ENCODE measurements around the gene RPLP1.
"Not testable (repeated sequence)": the region's sequence is repeated elsewhere in the genome, so short reads cannot be mapped to it uniquely, and the experiment has no call there.

RPLP1 gene

DNA sequence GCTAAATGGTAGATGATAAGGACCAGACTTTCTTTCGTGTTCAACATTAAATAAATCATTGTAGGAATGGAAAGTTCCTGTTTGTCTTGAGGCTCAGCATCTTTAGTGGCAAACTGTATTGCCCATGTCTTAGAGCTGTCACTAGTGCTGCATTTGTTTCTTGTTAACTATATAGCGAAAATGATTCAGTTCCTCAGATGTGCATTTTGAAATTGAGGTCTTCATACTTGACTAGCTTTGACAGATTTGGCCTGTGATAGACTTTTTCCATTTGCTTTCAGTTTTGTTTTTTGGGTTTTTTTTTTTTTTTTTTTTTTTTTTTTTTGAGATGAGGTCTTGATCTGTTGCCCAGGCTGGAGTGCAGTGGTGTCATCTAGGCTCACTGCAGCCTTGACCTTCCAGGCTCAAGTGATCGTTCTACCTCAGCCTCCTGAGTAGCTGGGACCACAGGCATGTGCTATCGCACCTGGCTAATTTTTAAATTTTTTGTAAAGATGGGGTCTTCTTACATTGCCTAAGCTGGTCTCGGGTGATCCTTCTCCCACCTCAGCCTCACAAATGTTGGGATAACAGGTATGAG is 9.5 kb upstream of the RPLP1 start:
- Histone ChIP-seq H2AFZ (no peak overlapping the region), H3K9me3 (ENCODE audit: control insufficient read depth, low read length) (no peaks in the 10 kb centered on the region), H3K79me2 (no peaks in the 10 kb centered on the region), H3K4me2 (ENCODE audit: low read length) (no peak overlapping the region), H3K36me3 (ENCODE audit: control insufficient read depth, insufficient read depth, low read length) (no peaks in the 10 kb centered on the region), H3K27me3 (ENCODE audit: control insufficient read depth, insufficient read depth, low read length) (no peaks in the 10 kb centered on the region), H3K4me3 (ENCODE audit: low read depth, low read length) (no peak overlapping the region), H3K27ac (no peak overlapping the region), H3K4me1 (no peaks in the 10 kb centered on the region), H3K9ac (no peak overlapping the region)
- TF ChIP-seq, protein P1, sequence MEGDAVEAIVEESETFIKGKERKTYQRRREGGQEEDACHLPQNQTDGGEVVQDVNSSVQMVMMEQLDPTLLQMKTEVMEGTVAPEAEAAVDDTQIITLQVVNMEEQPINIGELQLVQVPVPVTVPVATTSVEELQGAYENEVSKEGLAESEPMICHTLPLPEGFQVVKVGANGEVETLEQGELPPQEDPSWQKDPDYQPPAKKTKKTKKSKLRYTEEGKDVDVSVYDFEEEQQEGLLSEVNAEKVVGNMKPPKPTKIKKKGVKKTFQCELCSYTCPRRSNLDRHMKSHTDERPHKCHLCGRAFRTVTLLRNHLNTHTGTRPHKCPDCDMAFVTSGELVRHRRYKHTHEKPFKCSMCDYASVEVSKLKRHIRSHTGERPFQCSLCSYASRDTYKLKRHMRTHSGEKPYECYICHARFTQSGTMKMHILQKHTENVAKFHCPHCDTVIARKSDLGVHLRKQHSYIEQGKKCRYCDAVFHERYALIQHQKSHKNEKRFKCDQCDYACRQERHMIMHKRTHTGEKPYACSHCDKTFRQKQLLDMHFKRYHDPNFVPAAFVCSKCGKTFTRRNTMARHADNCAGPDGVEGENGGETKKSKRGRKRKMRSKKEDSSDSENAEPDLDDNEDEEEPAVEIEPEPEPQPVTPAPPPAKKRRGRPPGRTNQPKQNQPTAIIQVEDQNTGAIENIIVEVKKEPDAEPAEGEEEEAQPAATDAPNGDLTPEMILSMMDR (IDR thresholded peaks at IDR 0.05): no peak

GRCh38 chr15:69444686-69445085 is 7.9 kb upstream of the RPLP1 start:
- Histone ChIP-seq H3K27ac (no peak overlapping the region), H3K9me3 (ENCODE audit: control insufficient read depth, low read length) (no peaks in the 10 kb centered on the region), H3K4me1 (no peaks in the 10 kb centered on the region), H3K79me2 (no peaks in the 10 kb centered on the region), H3K9ac (no peak overlapping the region), H3K27me3 (ENCODE audit: control insufficient read depth, insufficient read depth, low read length) (no peaks in the 10 kb centered on the region), H3K4me2 (ENCODE audit: low read length) (no peak overlapping the region), H2AFZ (no peak overlapping the region), H3K4me3 (ENCODE audit: low read depth, low read length) (no peak overlapping the region), H3K36me3 (ENCODE audit: control insufficient read depth, insufficient read depth, low read length) (no peaks in the 10 kb centered on the region)
- TF ChIP-seq, protein P1 (IDR thresholded peaks at IDR 0.05): no peak

DNA sequence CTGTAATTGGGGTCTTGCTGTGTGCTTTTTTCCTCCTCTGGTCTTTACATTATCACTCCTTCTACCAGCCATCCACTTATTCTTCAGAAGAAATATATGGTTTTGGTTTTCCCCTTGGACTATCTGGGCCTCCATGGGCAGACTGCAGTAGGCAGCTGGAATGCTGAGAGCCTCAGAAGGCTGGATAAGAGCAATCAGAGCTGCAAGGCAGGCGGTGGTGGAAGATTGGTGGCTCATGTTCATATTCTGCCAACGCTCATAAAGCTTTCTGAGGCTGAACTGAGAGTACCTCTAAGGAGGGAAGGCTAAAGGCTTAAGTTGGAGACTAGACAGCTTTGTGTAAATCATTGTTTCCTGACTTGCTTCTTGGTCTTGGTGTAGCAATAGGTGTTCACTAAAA is 5.7 kb upstream of the RPLP1 start:
- H3K36me3 ChIP-seq (ENCODE audit: control insufficient read depth, insufficient read depth, low read length): no peaks in the 10 kb centered on the region
- H3K4me2 ChIP-seq (ENCODE audit: low read length): no peak overlapping the region
- TF ChIP-seq, protein P1 (IDR thresholded peaks at IDR 0.05): no peak
- H3K27ac ChIP-seq: no peak overlapping the region
- no peak overlapping the region for H3K9ac ChIP-seq
- no peaks in the 10 kb centered on the region for H3K27me3 ChIP-seq (ENCODE audit: control insufficient read depth, insufficient read depth, low read length)
- no peak overlapping the region for H2AFZ ChIP-seq
- no peaks in the 10 kb centered on the region for H3K79me2 ChIP-seq
- no peaks in the 10 kb centered on the region for H3K9me3 ChIP-seq (ENCODE audit: control insufficient read depth, low read length)
- H3K4me1 ChIP-seq: peaks cover 2% of the 10 kb centered on the region
- no peak overlapping the region for H3K4me3 ChIP-seq (ENCODE audit: low read depth, low read length)

DNA sequence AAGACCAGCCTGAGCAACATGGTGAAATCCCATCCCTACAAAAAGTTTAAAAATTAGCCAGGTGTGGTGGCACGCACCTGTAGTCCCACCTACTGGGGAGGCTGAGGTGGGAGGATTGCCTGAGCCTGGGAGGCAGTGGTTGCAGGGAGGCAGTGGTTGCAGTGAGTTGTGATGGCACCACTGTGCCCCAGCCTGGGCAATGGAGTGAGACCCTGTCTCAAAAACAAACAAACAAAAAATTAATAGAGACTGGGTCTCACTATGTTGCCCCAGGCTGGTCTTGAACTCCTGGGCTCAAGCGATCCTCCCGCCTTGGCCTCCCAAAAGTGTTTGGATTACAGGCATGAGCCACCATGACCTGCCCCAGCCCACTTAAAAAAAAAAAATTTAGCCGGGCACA is 2.4 kb upstream of the RPLP1 start:
- not testable (repeated sequence) for H2AFZ ChIP-seq; H3K4me2 ChIP-seq (ENCODE audit: low read length); H3K36me3 ChIP-seq (ENCODE audit: control insufficient read depth, insufficient read depth, low read length); H3K4me3 ChIP-seq (ENCODE audit: low read depth, low read length); H3K27ac ChIP-seq; H3K9me3 ChIP-seq (ENCODE audit: control insufficient read depth, low read length); H3K9ac ChIP-seq; H3K27me3 ChIP-seq (ENCODE audit: control insufficient read depth, insufficient read depth, low read length)
- Histone ChIP-seq H3K79me2 (peaks cover 12% of the 10 kb centered on the region), H3K4me1 (peaks cover 14% of the 10 kb centered on the region)

GRCh38 chr15:69450968-69451695 is 1.5 kb upstream of the RPLP1 start:
- Histone ChIP-seq H3K9ac (no peak overlapping the region), H3K4me1 (peaks cover 14% of the 10 kb centered on the region)

More at GRCh38 chr15:69450968-69451695, 1.5 kb upstream of the RPLP1 start:
- peaks cover 12% of the 10 kb centered on the region for H3K79me2 ChIP-seq
- no peaks in the 10 kb centered on the region for H3K27me3 ChIP-seq (ENCODE audit: control insufficient read depth, insufficient read depth, low read length)
- H3K4me2 ChIP-seq (ENCODE audit: low read length): no peak overlapping the region
- no peak overlapping the region for H3K27ac ChIP-seq
- peaks cover 4% of the 10 kb centered on the region for H3K9me3 ChIP-seq (ENCODE audit: control insufficient read depth, low read length)
- no peak overlapping the region for H3K4me3 ChIP-seq (ENCODE audit: low read depth, low read length)
- H2AFZ ChIP-seq: no peak overlapping the region
- H3K36me3 ChIP-seq (ENCODE audit: control insufficient read depth, insufficient read depth, low read length): no peaks in the 10 kb centered on the region
- TF ChIP-seq, protein P1 (IDR thresholded peaks at IDR 0.05): no peak
